ENCODE results near the gene GTF2F1.
"Not testable (repeated sequence)": the region's sequence is repeated elsewhere in the genome, so short reads cannot be mapped to it uniquely, and the experiment has no call there.

Gene GTF2F1

GRCh38 chr19:6352381-6353165 lies 40.4 kb downstream of the GTF2F1 start:
- no peak for DNase-seq

- DNase-seq = no peak
These were observed 42.3 kb downstream of the GTF2F1 start for GRCh38 chr19:6350688-6351087.

- not testable (repeated sequence) for DNase-seq
These were observed 43.7 kb downstream of the GTF2F1 start for GRCh38 chr19:6349271-6349670.

DNA sequence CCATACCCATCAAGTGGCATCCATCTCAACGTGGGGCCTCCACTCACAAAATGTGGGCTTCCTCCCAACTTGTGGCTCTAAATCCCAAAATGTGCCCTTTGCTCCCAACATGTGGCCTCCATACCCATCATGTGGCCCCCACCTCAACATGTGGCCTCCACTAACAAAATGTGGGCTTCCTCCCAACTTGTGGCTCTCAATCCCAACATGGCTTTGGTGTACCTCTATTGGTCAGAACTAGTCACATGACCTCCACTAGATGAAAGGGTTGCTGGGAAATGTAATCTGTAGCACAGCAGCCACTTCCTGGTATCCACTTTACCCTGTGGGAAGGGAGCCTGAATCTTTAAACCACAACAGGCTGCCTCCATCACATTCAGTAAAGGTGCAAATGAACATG lies 49.5 kb downstream of the GTF2F1 start:
- no peak for DNase-seq

- DNase-seq = no peak
These were observed 52.3 kb downstream of the GTF2F1 start for GRCh38 chr19:6340493-6341201.

DNA sequence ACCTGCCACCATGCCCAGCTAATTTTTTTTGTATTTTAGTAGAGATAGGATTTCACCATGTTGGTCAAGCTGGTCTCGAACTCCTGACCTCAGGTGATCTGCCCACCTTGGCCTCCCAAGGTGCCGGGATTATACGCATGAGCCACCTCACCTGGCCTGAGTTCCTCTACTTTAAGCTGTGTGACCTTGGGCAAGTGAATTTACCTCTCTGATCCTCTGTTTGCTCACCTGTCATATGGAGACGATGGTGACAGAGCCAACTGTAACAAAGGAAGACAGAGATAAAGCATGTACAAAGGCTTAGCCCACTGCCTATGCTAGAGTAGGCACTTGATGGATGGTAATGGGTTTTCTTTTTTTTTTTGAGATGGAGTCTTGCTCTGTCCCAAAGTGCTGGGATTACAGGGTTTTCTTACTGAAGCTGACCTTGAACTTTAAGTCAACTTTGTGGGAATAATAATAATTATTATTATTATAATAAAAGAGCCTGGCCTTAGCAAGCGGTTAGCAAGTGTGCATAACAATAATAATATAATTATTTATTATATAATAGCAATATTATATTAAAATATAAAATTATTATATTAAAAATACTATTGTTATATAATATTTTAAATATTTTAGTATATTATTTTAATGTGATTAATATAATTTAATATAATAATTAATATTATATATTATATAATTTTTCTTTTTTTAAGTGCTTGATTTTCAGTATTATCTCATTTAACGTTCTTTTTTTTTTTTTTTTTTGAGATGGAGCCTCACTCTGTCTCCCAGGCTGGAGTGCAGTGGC lies 58.3 kb downstream of the GTF2F1 start:
- DNase-seq = no peak

GRCh38 chr19:6333439-6333838 lies 59.5 kb downstream of the GTF2F1 start, which contains the start of gene ACER1:
ACER1 (minus strand) TSS chr19:6333612; CDS start chr19:6333551, 61 bp downstream.
- DNase-seq = no peak
